GM23338 (cell line): ENCODE data around the gene POLA1. TPM values are rescaled to one million over a fixed set of nuclear protein-coding genes. Genes with fewer than 3 reads are reported as not detected.

Source experiments
- ATAC-seq: fragments of 200-7000 bp; cut with Tn5 transposase; 3 replicates; pipeline ENCODE4 v1.9.1; 2020
- DNase-seq: peaks from one replicate; pipeline ENCODE4 v3.0.0-alpha.2; 2015; ENCODE audit warnings: low spot score
- H2AFZ ChIP-seq: fragments of 200-600 bp; sonication (generic); 2 replicates; pipeline ENCODE4 v1.8.0; 2016; ENCODE audit warnings: antibody characterized with exemption, mild to moderate bottlenecking, moderate library complexity
- H3F3A ChIP-seq: fragments of 200-600 bp; sonication (generic); replicated peaks from 2 replicates; pipeline ENCODE4 v1.8.0; 2017; ENCODE audit warnings: antibody characterized with exemption, mixed run types, low read depth
- H3K27ac ChIP-seq: fragments of 200-600 bp; sonication (generic); 2 replicates; pipeline ENCODE4 v1.6.1; 2016; ENCODE audit warnings: low read depth
- H3K27me3 ChIP-seq: fragments of 200-600 bp; sonication (generic); 2 replicates; pipeline ENCODE4 v1.8.0; 2016; ENCODE audit warnings: mild to moderate bottlenecking, mixed run types, moderate library complexity; ENCODE audit not compliant: insufficient read depth
- H3K36me3 ChIP-seq: fragments of 200-600 bp; sonication (generic); 2 replicates; pipeline ENCODE4 v1.8.0; 2016; ENCODE audit warnings: mild to moderate bottlenecking; ENCODE audit not compliant: insufficient read depth
- H3K4me1 ChIP-seq: fragments of 200-600 bp; sonication (generic); 2 replicates; pipeline ENCODE4 v1.8.0; 2016; ENCODE audit warnings: mild to moderate bottlenecking, moderate library complexity; ENCODE audit not compliant: insufficient read depth
- H3K4me2 ChIP-seq: fragments of 200-600 bp; sonication (generic); 2 replicates; pipeline ENCODE4 v1.7.1; 2017; ENCODE audit warnings: mixed run types
- H3K4me3 ChIP-seq: fragments of 200-600 bp; sonication (generic); 2 replicates; pipeline ENCODE4 v1.6.1; 2016; ENCODE audit warnings: mixed run types
- H3K79me2 ChIP-seq: fragments of 200-600 bp; sonication (generic); replicated peaks from 2 replicates; pipeline ENCODE4 v1.8.0; 2017; ENCODE audit warnings: mild to moderate bottlenecking; ENCODE audit not compliant: insufficient read depth
- H3K9me2 ChIP-seq: fragments of 200-600 bp; sonication (generic); 2 replicates; pipeline ENCODE4 v1.8.0; 2017; ENCODE audit not compliant: insufficient read depth
- H4K20me1 ChIP-seq: fragments of 200-600 bp; sonication (generic); replicated peaks from 2 replicates; pipeline ENCODE4 v1.8.0; 2017; ENCODE audit warnings: mild to moderate bottlenecking; ENCODE audit not compliant: insufficient read depth
- H3K27ac Mint-ChIP-seq: 2 replicates; pipeline ENCODE4 v1.8.0; 2020; ENCODE audit warnings: inconsistent platforms, mild to moderate bottlenecking, moderate library complexity, mixed read lengths
- H3K27me3 Mint-ChIP-seq: 3 replicates; pipeline ENCODE4 v1.8.0; 2022; ENCODE audit warnings: low read depth, mild to moderate bottlenecking, moderate library complexity, mixed read lengths, inconsistent platforms; ENCODE audit not compliant: insufficient read depth, poor library complexity
- H3K36me3 Mint-ChIP-seq: 3 replicates; pipeline ENCODE4 v1.8.0; 2021; ENCODE audit warnings: low read depth, mild to moderate bottlenecking, inconsistent platforms, moderate library complexity, mixed read lengths
- H3K4me1 Mint-ChIP-seq: 3 replicates; pipeline ENCODE4 v1.8.0; 2020; ENCODE audit warnings: mild to moderate bottlenecking, inconsistent platforms, mixed read lengths
- H3K4me3 Mint-ChIP-seq: 3 replicates; pipeline ENCODE4 v1.8.0; 2021; ENCODE audit warnings: moderate library complexity, mild to moderate bottlenecking, inconsistent platforms, mixed read lengths
- H3K9me3 Mint-ChIP-seq: 3 replicates; pipeline ENCODE4 v1.8.0; 2020; ENCODE audit warnings: moderate library complexity, mild to moderate bottlenecking, inconsistent platforms, mixed read lengths
- CREB1 ChIP-seq: fragments of 250-450 bp; sonication (Bioruptor Pico); IDR thresholded peaks from 2 replicates; pipeline ENCODE4 v1.5.0; 2020; ENCODE audit warnings: low read depth, mild to moderate bottlenecking, moderate library complexity
- ETS1 ChIP-seq: IDR thresholded peaks from 2 replicates; pipeline ENCODE4 v1.6.1; 2016; ENCODE audit warnings: antibody characterized with exemption
- EZH2phosphoT487 ChIP-seq: fragments of 200-600 bp; sonication (generic); IDR thresholded peaks from one replicate; pipeline ENCODE4 v1.8.1; 2018; ENCODE audit warnings: antibody characterized with exemption; ENCODE audit not compliant: unreplicated experiment
- NANOG ChIP-seq: IDR thresholded peaks from 2 replicates; pipeline ENCODE4 v1.6.1; 2016; ENCODE audit warnings: antibody characterized with exemption, borderline replicate concordance
- REST ChIP-seq: IDR thresholded peaks from one replicate; pipeline ENCODE4 v1.6.1; 2018; ENCODE audit warnings: antibody characterized with exemption; ENCODE audit not compliant: unreplicated experiment
- STAT1 ChIP-seq: IDR thresholded peaks from one replicate; pipeline ENCODE4 v1.6.1; 2016; ENCODE audit warnings: antibody characterized with exemption; ENCODE audit not compliant: unreplicated experiment
- ZNF331 ChIP-seq: fragments of 250-450 bp; sonication (Bioruptor Pico); IDR thresholded peaks from 2 replicates; pipeline ENCODE4 v1.5.0; 2020; ENCODE audit warnings: low read depth, mild to moderate bottlenecking, moderate library complexity
- ZNF462 ChIP-seq: fragments of 250-450 bp; sonication (Bioruptor Pico); IDR thresholded peaks from 2 replicates; pipeline ENCODE4 v1.5.0; 2020; ENCODE audit warnings: mild to moderate bottlenecking, moderate library complexity
- polyA plus RNA-seq: library from polyadenylated mRNA; unstranded; fragments of >200 nt; fragmentation: Nextera tagmentation; extraction: Ambion mirVana; gene quantifications from 2 replicates; pipeline ENCODE4 v1.2.1, GENCODE V29; 2016
- total RNA-seq: library from RNA; depleted of rRNA; stranded (reverse); fragments of >200 nt; shearing (Covaris generic); gene quantifications from 2 replicates; pipeline ENCODE4 v1.2.3, GENCODE V29; 2014

POLA1 gene
- total and polyA plus RNA-seq, 2 experiments from 2014 or later, result 12.6 to 36.6 TPM

- no peak for TF ChIP-seq ZNF462 (CRISPR knock-in tag)
- TF ChIP-seq ETS1, result no peak
- no peak for TF ChIP-seq CREB1 (CRISPR knock-in tag)
- TF ChIP-seq NANOG, result no peak
- no peak for TF ChIP-seq ZNF331
- TF ChIP-seq STAT1, result no peak
- TF ChIP-seq EZH2phosphoT487, result no peak
Observed at GRCh38 chrX:25025615-25026014, 331.9 kb downstream of the POLA1 start (continued).

- DNase-seq (no peak), ATAC-seq (no peak)
- Mint-ChIP-seq H3K27ac (no peak overlapping the region), H3K9me3 (no peaks in the 10 kb centered on the region), H3K27me3 (peaks cover 36% of the 10 kb centered on the region), H3K4me1 (peaks cover 37% of the 10 kb centered on the region), H3K4me3 (no peak overlapping the region), H3K36me3 (peaks cover 2% of the 10 kb centered on the region; the same call in 1 of the 3 replicates)
- H3K79me2 ChIP-seq, result no peaks in the 10 kb centered on the region
- H3K4me3 ChIP-seq, result no peak overlapping the region
- H3K27ac ChIP-seq, result no peak overlapping the region
- H4K20me1 ChIP-seq, result no peaks in the 10 kb centered on the region
- no peaks in the 10 kb centered on the region for H3F3A ChIP-seq
- no peak overlapping the region for H2AFZ ChIP-seq
- H3K36me3 ChIP-seq, result no peaks in the 10 kb centered on the region
- no peaks in the 10 kb centered on the region for H3K9me2 ChIP-seq
- H3K27me3 ChIP-seq, result peaks cover 28% of the 10 kb centered on the region
- H3K4me1 ChIP-seq, result peaks cover 28% of the 10 kb centered on the region
- no peak overlapping the region for H3K4me2 ChIP-seq
- no peak for TF ChIP-seq REST
- TF ChIP-seq ZNF331, result no peak
- no peak for TF ChIP-seq NANOG
Observed at GRCh38 chrX:25026576-25026975, 332.9 kb downstream of the POLA1 start.
